ENCODE results near the gene TMEM63B.
"Not testable (repeated sequence)": the region's sequence is repeated elsewhere in the genome, so short reads cannot be mapped to it uniquely, and the experiment has no call there.

Gene TMEM63B

GRCh38 chr6:44196351-44196750 is 69.0 kb downstream of the TMEM63B start:
- DNase-seq: not testable (repeated sequence)

- no peak for DNase-seq
These were observed 71.3 kb downstream of the TMEM63B start for GRCh38 chr6:44198684-44199083.

GRCh38 chr6:44199883-44200282 is 72.5 kb downstream of the TMEM63B start:
- no peak for DNase-seq

GRCh38 chr6:44201200-44201599 is 73.8 kb downstream of the TMEM63B start:
- DNase-seq: no peak

- no peak for DNase-seq
These were observed 74.4 kb downstream of the TMEM63B start for GRCh38 chr6:44201638-44202303.

- DNase-seq: no peak
These were observed 75.1 kb downstream of the TMEM63B start for GRCh38 chr6:44202332-44202971.

GRCh38 chr6:44202972-44203750 is 75.8 kb downstream of the TMEM63B start:
- no peak for DNase-seq

- DNase-seq: no peak
These were observed 76.6 kb downstream of the TMEM63B start for GRCh38 chr6:44203955-44204354.

All from femur (tissue), 1 donor.